Retinal pigment epithelial cell (primary cell): ENCODE results near the gene PGRMC2.
A peak's percentile ranks its signal among the peaks of the same experiment; 100 is the strongest.

Source experiments
- DNase-seq: peaks from one replicate; pipeline ENCODE4 v3.0.0-alpha.2; 2010; ENCODE audit warnings: low read depth
- H3K4me3 ChIP-seq: 2 replicates; pipeline ENCODE4 v1.5.1; 2011; ENCODE audit warnings: mild to moderate bottlenecking, low read length, control low read depth, moderate library complexity
- TF ChIP-seq, protein P1 (sequence below): conservative IDR thresholded peaks from 2 replicates; pipeline ENCODE4 v1.5.1; 2011; ENCODE audit warnings: low read depth, low read length, control low read depth, inconsistent platforms

The PGRMC2 gene

GRCh38 chr4:128323401-128323800, 35.8 kb upstream of the PGRMC2 start:
- no peak for DNase-seq
- TF ChIP-seq, protein P1, sequence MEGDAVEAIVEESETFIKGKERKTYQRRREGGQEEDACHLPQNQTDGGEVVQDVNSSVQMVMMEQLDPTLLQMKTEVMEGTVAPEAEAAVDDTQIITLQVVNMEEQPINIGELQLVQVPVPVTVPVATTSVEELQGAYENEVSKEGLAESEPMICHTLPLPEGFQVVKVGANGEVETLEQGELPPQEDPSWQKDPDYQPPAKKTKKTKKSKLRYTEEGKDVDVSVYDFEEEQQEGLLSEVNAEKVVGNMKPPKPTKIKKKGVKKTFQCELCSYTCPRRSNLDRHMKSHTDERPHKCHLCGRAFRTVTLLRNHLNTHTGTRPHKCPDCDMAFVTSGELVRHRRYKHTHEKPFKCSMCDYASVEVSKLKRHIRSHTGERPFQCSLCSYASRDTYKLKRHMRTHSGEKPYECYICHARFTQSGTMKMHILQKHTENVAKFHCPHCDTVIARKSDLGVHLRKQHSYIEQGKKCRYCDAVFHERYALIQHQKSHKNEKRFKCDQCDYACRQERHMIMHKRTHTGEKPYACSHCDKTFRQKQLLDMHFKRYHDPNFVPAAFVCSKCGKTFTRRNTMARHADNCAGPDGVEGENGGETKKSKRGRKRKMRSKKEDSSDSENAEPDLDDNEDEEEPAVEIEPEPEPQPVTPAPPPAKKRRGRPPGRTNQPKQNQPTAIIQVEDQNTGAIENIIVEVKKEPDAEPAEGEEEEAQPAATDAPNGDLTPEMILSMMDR, result no peak
- H3K4me3 ChIP-seq, result no peak overlapping the region

- DNase-seq, result peak; percentile 55
Measured at GRCh38 chr4:128322986-128323385, 35.4 kb upstream of the PGRMC2 start.

DNA sequence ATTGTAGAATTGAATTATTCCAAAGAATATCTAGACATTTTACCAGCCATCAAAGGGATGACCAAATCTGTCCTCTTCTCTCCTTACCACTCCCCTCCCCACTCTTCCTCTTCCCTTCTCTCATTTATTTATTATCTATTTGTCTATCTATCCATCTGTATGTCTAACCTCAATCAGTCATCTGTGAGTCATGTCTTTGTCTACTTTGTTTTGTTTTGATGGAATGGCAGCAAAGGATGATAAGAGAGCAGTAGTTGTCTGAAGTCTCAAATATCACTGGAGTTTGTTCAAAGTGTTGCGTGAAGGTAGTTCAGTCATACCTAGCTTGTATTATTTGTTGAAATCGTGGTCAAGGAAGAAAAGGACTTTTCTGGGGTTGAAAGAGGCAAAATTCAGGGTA, 34.7 kb upstream of the PGRMC2 start:
- no peak overlapping the region for H3K4me3 ChIP-seq
- TF ChIP-seq, protein P1, result no peak

More at GRCh38 chr4:128322986-128323385, 35.4 kb upstream of the PGRMC2 start:
- no peak overlapping the region for H3K4me3 ChIP-seq
- TF ChIP-seq, protein P1, result no peak

DNA sequence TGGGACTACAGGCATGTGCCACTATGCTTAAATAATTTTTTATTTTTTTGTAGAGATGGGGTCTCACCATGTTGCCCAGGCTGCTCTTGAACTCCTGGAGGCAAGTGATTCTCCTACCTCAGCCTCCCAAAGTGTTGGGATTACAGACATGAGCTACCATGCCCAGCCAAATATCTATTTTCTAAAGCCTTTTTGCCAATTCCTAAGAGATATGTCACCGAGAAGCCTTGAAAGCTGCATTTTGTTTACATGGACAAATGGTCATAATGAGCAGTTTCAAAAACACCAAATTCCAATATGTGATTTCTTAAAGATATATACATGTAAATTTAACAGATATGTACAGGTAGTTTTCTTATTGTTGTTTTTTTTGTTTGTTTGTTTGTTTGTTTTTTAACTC, 33.0 kb upstream of the PGRMC2 start:
- H3K4me3 ChIP-seq, result no peak overlapping the region
- no peak for DNase-seq
- TF ChIP-seq, protein P1, result no peak

More for the DNA sequence above, 34.7 kb upstream of the PGRMC2 start:
- no peak for DNase-seq

DNA sequence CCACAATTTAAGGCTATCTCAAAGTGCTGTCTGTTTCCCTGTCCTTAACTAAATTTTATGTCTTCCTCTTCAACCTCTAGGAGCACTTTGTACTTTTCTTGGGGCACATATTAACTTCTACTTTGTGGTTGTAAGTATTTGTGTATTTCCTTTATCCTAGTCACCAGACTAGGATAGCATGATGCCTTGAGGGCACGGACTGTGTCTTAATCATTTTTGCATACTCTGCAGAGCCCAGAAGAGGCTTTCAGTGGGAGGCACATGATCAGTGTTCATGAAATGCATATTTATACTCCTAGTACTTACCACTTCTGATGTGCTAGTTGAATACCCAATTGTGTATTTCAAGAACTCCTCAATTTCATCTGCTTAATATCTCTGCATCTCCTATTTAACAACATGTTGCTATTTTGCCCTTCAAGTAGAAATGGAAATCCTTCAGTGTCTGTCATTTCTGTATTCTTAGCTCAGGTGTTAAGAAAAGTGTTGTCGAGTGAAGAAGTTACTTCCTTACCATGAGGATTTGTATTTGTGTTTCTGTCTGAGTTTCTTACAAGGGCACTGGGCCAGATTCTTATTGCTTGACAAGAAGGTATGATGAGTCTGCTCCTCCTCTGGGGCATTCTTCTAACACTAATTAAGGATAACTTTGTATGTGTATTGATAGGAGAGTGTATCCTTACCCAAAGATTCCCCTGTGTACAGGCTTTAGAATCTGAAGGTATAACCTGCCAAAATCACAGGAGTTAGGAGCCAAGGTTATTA, 28.3 kb upstream of the PGRMC2 start:
- peak; percentile 24 for DNase-seq
- TF ChIP-seq, protein P1, result no peak
- no peak overlapping the region for H3K4me3 ChIP-seq

GRCh38 chr4:128311659-128312403, 24.2 kb upstream of the PGRMC2 start:
- TF ChIP-seq, protein P1, result no peak
- no peak for DNase-seq
- no peak overlapping the region for H3K4me3 ChIP-seq
